ENCODE data around the gene ADAM12. TPM values are rescaled to one million over a fixed set of nuclear protein-coding genes. Genes with fewer than 3 reads are reported as not detected.
A peak's percentile ranks its signal among the peaks of the same experiment; 100 is the strongest.

Gene ADAM12
- total and polyA plus RNA-seq, 4 donors = 0.03 to 0.33 (median 0.19) TPM

GRCh38 chr10:126225672-126226008, 162.6 kb downstream of the ADAM12 start:
- Histone ChIP-seq H3K36me3 (ENCODE audit: control insufficient read depth in 4 of 4, insufficient read depth in 3 of 4, low read depth in 1 of 4, low read length in 3 of 4) (no peaks in the 10 kb centered on the region), H3K4me1 (ENCODE audit: control insufficient read depth in 4 of 4, insufficient read depth in 4 of 4, low read length in 3 of 4) (no peaks in the 10 kb centered on the region), H3K9ac (ENCODE audit: low read depth in 1 of 2, low read length in 2 of 2) (no peak overlapping the region), H3K27me3 (ENCODE audit: control insufficient read depth in 4 of 4, insufficient read depth in 4 of 4, low read length in 3 of 4) (peaks cover 0 to 5% (median 0%) of the 10 kb centered on the region in 4 donors), H3K4me3 (ENCODE audit: low read depth in 1 of 3, low read length in 3 of 3) (no peak overlapping the region), H3K9me3 (ENCODE audit: control insufficient read depth in 4 of 4, low read length in 3 of 4) (no peaks in the 10 kb centered on the region), H3K27ac (ENCODE audit: low read depth in 1 of 2, low read length in 2 of 2) (no peak overlapping the region)
- TF ChIP-seq YY1 (IDR thresholded peaks at IDR 0.05) = no peak
- TF ChIP-seq, protein P1, sequence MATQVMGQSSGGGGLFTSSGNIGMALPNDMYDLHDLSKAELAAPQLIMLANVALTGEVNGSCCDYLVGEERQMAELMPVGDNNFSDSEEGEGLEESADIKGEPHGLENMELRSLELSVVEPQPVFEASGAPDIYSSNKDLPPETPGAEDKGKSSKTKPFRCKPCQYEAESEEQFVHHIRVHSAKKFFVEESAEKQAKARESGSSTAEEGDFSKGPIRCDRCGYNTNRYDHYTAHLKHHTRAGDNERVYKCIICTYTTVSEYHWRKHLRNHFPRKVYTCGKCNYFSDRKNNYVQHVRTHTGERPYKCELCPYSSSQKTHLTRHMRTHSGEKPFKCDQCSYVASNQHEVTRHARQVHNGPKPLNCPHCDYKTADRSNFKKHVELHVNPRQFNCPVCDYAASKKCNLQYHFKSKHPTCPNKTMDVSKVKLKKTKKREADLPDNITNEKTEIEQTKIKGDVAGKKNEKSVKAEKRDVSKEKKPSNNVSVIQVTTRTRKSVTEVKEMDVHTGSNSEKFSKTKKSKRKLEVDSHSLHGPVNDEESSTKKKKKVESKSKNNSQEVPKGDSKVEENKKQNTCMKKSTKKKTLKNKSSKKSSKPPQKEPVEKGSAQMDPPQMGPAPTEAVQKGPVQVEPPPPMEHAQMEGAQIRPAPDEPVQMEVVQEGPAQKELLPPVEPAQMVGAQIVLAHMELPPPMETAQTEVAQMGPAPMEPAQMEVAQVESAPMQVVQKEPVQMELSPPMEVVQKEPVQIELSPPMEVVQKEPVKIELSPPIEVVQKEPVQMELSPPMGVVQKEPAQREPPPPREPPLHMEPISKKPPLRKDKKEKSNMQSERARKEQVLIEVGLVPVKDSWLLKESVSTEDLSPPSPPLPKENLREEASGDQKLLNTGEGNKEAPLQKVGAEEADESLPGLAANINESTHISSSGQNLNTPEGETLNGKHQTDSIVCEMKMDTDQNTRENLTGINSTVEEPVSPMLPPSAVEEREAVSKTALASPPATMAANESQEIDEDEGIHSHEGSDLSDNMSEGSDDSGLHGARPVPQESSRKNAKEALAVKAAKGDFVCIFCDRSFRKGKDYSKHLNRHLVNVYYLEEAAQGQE (IDR thresholded peaks at IDR 0.05) = no peak
- TF ChIP-seq SP1 (IDR thresholded peaks at IDR 0.05) = no peak
- no peak for TF ChIP-seq MAX (IDR thresholded peaks at IDR 0.05)
- TF ChIP-seq FOXA2 (IDR thresholded peaks at IDR 0.05) = no peak
- no peak for TF ChIP-seq JUND (IDR thresholded peaks at IDR 0.05)
- peak; percentile 53 for TF ChIP-seq NR2F2 (IDR thresholded peaks at IDR 0.05)
- peak; percentile 21 to 25 for TF ChIP-seq RXRA (IDR thresholded peaks at IDR 0.05)
- no peak for TF ChIP-seq HNF4A (conservative IDR thresholded peaks at IDR 0.05)
- no peak for TF ChIP-seq TAF1 (conservative IDR thresholded peaks at IDR 0.05)
- no peak for TF ChIP-seq GABPA (IDR thresholded peaks at IDR 0.05 in 1 of 2, conservative IDR thresholded peaks at IDR 0.05 in 1 of 2)
- TF ChIP-seq, protein P2, sequence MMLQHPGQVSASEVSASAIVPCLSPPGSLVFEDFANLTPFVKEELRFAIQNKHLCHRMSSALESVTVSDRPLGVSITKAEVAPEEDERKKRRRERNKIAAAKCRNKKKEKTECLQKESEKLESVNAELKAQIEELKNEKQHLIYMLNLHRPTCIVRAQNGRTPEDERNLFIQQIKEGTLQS (IDR thresholded peaks at IDR 0.05) = no peak
- TF ChIP-seq HNF4G (IDR thresholded peaks at IDR 0.05) = no peak
- TF ChIP-seq RAD21 (IDR thresholded peaks at IDR 0.05) = peak in 1 of 2 donors; percentile 5
- TF ChIP-seq, protein P3, sequence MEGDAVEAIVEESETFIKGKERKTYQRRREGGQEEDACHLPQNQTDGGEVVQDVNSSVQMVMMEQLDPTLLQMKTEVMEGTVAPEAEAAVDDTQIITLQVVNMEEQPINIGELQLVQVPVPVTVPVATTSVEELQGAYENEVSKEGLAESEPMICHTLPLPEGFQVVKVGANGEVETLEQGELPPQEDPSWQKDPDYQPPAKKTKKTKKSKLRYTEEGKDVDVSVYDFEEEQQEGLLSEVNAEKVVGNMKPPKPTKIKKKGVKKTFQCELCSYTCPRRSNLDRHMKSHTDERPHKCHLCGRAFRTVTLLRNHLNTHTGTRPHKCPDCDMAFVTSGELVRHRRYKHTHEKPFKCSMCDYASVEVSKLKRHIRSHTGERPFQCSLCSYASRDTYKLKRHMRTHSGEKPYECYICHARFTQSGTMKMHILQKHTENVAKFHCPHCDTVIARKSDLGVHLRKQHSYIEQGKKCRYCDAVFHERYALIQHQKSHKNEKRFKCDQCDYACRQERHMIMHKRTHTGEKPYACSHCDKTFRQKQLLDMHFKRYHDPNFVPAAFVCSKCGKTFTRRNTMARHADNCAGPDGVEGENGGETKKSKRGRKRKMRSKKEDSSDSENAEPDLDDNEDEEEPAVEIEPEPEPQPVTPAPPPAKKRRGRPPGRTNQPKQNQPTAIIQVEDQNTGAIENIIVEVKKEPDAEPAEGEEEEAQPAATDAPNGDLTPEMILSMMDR (IDR thresholded peaks at IDR 0.05; ENCODE audit: low read depth, low read length, missing input control) = no peak
- TF ChIP-seq FOXA1 (IDR thresholded peaks at IDR 0.05) = no peak
- no peak for TF ChIP-seq ZBTB33 (IDR thresholded peaks at IDR 0.05)
- WGBS = 53% methylated on average over 9 of the region's 9 CpGs
- DNase-seq (ENCODE audit: low spot score) = no peak

All from liver (tissue), 9 donors.